Stimulated activated CD8-positive, alpha-beta memory T cell treated with anti-CD3 and anti-CD28 coated beads, Interleukin-4, amount 100 ng/mL, for 4 hours (primary cell): ENCODE data around the gene BTNL8.
"Not testable (repeated sequence)": the region's sequence is repeated elsewhere in the genome, so short reads cannot be mapped to it uniquely, and the experiment has no call there.

Source experiments
- DNase-seq, 2 donors: peaks; one replicate each; pipeline ENCODE4 v3.0.0-alpha.2; 2020; ENCODE audit warnings: low read depth in 2 of 2, low spot score in 1 of 2

Gene BTNL8

DNA sequence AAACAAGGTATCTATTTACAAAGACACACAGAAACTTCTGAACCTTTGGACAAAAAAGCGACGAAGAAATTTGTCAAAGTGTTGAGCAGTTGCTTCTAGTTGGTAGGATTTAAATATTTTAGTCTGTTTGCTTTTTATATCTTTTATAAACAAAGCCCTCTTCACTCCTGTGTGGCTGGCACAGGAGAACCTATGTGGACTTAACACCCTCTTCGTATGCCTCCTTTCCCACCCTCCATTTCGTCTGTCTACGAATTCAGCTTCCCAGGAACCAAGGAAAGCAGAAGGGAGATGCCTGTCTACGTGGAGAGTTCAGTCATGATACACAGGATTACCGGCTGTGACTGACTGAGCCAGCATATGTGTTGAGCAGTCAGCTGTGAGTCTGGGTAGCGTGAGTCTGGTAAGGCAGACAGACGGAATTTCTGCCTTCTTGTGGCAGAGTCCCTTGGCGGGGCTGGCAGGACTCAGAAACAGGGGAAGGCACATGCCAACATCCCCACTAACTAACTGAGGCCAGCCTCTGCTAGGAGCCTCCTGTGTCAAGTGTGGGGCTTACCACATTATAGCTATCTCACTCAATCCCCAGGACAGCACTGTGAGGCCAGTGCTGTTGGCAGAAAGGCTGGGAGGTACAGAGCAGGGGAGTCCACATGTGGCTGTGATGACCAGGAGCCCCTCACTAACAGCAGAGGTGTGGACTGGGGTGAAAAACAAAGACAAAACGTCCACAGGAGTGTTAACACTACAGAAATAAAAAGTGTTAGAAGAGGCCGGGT is 24.0 kb upstream of the BTNL8 start:
- no peak for DNase-seq

DNA sequence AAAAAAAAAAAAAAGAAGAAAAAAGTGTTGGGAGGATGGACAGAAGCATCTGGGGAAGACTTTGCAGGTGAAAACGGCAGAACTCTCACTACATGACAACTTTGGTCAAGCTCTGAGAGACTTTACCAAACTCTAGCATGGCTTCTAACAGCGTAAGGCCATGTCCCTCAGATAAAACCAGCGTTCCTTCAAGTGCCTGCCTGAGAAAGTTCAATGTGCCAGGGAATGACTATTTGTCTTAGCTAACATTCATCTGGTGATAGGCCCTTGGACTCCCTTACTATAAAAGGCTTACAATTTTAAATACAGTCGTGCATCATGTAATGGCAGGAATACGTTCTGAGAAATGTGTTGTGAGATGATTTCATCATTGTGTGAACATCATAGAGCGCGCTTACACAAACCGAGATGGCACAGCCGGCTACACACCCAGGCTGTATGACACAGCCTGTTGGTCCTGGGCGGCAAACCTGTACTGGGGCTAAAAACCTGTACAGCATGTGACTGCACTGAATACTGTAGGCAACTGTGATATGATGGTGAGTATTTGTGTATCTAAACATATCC is 23.0 kb upstream of the BTNL8 start:
- no peak for DNase-seq

DNA sequence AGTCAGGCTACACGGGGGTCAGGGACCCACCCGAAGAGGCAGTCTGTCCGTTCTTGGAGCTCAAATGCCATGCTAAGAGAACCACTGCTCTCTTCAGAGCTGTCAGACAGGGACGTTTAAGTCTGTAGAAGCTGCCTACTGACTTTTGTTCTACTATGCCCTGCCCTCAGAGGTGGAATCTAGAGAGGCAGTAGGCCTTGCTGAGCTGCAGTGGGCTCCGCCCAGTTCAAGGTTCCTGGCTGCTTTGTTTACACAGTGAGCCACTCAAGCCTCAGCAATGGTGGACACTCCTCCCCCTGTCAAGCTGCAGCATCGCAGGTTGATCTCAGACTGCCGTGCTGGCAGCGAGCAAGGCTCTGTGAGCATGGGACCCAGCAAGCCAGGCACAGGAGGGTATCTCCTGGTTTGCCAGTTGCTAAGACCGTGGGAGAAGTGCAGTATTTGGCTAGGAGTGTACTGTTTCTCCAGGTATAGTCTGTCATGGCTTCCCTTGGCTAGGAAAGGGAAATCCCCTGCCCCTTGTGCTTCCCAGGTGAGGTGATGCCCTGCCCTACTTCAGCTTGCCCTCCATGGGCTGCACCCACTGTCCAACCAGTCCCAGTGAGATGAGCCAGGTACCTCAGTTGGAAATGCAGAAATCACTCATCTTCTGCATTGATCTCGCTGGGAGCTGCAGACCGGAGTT is 13.0 kb upstream of the BTNL8 start:
- DNase-seq, result not testable (repeated sequence)

DNA sequence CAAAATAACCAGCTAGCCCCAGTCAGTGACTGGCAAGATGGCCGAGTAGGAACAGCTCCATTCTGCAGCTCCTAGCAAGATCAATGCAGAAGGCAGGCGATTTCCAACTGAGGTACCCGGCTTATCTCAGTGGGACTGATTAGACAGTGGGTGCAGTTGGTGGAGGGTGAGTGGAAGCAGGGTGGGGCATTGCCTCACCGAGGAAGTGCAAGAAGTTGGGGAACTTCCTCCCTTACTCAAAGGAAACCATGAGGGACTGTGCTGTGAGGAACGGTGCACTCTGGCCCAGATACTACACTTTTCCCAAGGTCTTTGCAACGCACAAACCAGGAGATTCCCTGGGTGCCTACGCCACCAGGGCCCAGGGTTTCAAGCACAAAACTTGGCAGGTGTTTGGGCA is 9.6 kb upstream of the BTNL8 start:
- DNase-seq, result no peak

DNA sequence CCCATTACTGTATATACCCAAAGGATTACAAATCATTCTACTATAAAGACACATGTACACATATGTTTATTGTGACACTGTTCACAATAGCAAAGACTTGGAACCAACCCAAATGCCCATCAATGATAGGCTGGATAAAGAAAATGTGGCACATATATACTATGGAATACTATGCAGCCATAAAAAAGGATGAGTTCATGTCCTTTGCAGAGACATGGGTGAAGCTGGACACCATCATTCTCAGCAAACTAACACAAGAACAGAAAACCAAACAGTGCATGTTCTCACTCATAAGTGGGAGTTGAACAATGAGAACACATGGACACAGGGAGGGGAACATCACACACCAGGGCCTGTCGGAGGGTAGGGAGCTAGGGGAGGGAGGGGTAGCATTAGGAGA is 3.6 kb upstream of the BTNL8 start:
- not testable (repeated sequence) for DNase-seq

DNA sequence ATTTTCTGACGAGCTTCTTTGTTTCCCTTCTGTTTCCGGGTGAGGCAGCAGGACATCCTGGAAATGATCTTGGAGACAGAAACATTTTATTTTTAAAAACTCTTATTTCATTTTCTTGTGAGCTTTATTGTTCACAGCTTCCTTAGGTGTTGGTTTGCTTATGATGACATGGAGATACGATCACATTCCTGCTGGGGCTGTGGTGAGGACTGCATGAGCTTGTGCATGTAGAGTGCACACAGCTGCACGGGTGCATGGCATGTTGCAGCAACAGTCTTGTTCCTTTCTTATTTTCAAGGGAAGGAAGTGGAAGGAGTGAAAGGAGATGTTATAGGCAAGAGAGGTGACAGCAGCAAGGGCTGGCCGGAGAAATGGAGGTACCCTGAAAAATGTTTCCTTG is 1.2 kb downstream of the BTNL8 start:
- no peak for DNase-seq

DNA sequence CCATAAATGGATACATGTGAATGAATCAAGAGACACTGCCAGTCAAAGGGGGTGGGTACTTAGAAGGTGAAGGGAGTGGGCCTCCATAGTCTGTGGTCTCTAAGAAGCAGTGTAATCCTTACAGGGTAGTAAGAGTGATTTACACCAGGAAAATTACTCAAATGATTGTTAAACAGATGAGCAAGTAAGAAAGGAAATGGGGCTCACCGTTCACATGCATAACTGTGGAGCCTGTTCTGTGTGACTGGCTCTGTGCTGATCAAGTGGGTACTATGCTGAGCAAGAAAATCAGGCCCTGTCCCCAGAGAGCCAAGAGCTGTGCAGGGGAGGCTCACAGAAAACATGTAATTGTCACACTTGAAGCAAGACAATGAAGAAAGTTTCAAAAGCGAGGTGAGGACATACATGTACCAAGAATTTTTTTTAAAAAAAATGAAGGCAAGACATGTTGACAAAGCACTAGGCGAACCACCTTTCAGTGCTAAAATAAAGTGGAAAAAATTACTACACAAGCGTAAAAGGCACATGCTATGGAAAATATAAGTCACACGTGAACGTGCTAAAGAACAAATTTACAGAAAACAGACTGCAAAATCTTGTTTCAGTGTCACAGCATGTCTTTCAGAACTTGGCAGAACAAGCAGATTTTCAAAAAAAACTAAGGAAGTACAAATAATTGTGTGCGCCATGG is 2.5 kb downstream of the BTNL8 start:
- DNase-seq, result no peak

DNA sequence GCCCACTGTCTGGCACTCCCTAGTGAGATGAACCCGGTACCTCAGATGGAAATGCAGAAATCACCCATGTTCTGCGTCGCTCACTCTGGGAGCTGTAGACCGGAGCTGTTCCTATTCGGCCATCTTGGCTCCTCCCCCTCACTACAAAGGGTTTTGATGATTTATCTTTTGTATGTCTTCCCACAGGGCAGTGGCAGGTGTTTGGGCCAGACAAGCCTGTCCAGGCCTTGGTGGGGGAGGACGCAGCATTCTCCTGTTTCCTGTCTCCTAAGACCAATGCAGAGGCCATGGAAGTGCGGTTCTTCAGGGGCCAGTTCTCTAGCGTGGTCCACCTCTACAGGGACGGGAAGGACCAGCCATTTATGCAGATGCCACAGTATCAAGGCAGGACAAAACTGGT is 9.4 kb downstream of the BTNL8 start:
- DNase-seq, result no peak

DNA sequence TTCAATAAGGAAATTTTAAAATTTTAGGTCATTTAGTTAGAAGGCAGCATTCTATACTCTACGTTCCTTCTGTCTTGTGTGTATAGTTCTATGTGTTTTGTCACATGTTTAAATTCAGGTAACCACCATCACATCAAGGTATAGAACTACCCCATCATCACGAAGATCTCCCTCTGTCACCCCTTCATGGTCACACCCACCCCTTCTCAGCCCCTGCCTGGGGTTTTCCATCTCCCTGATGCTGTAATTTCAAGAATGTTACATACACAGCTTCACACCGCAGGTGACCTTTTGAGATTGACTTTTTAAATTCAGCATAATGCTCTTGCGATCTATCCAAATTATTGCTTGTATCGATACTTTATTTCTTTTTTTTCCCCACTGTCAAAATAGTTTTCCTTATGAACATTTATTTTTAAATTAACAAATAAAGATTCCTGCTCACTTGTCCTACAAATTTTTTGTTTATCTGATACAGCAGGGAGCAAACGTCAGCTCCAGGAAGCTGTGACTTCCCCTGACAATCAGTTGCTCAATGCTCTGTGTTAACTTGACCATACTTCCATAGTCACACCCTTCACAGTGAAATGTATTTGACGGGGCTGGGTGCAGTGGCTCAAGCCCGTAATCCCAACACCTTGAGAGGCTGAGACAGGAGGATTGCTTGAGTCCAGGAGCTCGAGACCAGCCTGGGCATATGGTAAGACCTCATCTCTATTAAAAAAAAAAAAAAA is 10.2 kb downstream of the BTNL8 start:
- DNase-seq, result no peak

DNA sequence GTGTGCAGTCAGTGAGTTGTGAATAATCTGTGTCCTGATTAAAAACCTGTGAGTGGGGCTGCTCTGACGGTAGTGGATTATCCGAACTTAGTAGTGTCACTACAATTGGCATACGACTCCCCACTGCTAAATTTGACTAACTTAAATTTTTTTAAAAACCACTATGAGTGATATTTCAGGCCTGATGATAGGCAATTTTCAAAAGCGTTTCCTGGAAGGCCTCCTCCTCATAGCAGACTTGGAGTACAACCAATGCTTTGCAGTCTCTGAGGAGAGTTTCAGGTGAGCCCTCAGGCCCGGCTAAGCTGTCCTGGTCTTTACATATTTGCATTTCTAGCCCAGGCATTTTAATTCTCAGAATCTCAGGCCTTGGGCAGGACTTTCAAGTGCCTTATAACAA is 10.8 kb downstream of the BTNL8 start:
- no peak for DNase-seq

DNA sequence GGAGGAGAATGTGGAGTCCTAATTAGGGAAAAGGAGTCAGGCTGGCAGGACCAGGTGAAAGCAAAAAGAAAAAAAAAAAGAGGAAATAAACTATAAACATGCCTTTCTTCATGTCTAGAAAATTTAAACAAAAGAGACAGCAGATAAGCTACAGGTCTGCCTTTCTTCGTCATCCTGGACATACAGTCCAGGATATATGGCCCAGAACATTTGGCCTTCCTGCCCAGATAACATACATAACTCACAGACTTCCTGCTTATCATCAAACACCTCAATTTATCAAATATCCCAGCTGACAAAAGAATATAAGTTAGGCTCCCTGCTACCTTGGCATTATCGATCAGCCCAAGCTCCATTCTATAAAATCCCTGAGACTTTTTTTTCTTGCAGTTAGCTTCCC is 11.2 kb downstream of the BTNL8 start:
- DNase-seq, result no peak

DNA sequence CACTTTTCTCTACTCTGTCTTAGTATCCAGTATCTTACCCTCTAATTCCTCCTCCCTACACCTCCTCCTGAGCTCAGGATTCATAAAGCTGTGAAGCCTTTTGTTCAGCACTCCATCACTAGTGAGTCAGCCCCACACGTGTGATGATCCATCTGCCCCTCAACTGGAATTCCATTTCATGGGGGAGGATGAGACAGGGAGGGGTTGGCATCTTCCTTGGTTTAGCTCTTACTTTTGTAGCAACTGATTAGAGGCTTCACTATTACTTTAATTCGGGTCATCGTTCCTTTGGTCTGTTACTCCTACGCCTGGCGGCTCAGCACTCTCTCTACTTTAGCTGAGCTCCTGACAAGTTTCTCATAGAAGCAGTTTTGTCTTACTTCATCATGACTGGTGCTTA is 11.8 kb downstream of the BTNL8 start:
- no peak for DNase-seq

DNA sequence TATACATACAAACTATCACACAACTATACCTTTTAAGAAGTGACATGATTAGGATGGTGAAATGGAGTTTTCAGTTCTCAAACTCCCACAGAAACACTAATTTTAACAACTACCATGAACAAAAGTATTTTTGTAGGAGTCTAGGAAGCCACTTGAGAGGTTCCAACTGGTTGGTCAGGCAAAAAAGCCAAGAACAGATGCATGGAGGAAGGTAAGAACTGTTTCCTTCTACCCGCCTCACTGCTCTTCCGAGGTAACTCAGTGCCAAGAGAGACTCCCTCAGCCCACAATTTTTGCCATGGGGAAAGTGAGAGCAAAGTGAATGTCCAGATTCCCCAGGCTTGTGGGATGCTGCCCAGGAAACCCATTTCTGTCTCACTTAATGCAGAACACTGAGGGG is 15.7 kb downstream of the BTNL8 start:
- no peak for DNase-seq

DNA sequence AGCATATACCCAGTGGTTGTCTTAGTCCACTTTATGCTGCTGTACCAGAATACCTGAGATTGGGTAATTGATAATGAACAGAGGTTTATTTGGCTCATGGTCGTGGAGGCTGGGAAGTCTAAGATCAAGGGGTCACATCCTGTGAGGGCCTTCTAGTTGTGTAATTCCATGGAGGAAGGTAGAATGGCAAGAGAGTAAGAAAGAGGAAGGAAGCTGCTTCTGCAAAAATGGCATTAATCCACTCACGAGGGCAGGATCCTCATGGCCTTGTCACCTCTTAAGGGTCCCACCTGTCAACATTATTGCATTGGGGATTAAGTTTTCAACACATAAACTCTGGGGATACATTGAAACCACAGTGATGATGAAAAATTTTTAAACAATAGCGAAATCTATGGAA is 17.0 kb downstream of the BTNL8 start:
- no peak for DNase-seq

DNA sequence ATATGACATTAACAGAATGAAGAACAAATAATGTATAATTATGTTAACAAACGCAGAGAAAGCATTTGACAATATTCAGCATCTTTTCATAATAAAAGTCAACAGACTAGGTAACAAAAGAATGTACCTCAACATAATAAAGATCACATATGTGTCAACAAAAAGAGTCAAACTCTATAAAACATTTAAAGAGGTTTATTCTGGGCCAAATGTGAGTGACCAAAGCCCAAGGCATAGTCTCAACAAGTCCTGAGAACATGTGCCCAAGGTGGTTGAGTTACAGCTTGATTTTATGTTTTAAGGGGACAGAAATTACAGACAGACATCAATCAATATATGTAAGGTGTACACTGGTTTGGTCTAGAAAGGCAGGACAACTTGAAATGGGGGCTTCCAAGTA is 19.4 kb downstream of the BTNL8 start:
- no peak for DNase-seq

DNA sequence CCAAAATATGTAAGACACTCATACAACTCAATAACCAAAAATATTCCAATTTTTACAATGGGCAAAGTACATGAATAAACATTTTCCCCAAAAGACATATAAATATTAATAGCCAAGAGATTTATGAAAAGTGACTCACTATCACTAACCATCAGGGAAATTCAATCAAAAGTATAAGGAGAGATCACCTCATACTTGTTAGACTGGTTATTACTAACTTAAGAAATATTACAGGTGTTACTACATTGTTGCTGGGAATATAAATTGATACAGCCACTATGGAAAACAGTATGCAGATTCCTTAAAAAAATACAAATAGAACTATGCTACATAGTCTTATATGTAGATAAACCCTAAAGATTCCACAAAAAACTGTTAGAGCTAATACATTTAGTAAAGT is 21.8 kb downstream of the BTNL8 start:
- DNase-seq, result no peak

DNA sequence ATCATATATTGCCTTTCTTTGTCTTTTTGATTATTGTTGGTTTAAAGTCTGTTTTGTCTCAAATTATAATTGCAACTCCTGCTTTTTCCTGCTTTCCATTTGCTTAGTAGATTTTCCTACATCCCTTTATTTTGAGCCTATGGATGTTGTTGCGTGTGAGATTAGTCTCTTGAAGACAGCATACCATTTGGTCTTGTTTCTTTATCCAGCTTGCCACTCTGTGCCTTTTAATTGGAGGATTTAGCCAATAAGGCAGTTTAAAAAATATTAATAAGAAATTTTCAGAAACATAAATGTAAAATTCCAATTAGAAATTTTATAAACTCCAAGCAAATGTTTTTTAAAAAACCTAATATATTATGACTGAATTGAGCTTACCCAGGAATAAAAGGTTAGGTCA is 24.0 kb downstream of the BTNL8 start:
- no peak for DNase-seq

DNA sequence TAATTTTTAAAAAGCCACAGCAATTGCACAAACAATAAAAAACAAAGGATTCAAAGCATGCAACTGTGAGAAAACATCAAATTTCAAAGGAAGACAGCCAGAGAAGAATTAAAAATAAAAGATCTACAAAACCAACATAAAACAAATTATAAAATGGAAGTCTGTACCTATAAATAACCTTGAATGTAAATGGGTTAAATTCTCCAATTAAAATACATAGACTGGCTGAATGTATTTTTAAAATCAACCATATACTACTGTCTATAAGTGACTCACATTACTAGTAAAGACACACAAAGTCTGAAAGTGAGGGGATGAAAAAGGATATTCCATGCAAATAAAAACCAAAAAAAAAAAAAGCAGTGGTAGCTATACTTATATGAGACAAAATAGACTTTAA is 33.7 kb downstream of the BTNL8 start:
- no peak for DNase-seq

DNA sequence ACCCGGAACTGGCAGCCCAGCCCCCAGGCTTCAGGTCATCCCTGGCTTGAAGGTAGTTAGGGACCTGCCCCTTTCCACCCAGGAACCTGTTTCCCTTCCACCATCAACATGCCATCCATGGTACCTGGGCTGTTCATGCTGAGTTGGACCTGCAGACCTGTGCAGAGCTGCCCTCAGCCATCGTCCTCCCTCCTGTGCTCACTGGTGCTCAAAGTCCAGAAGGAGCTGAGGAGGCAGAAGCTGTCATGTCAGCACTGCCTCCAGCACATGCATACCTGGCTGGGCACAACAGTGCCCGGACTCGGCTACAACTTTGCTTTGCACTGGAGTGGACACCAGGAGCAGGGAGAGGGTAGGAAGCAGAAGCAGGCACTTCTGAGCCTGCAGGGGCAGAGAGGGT is 36.2 kb downstream of the BTNL8 start:
- DNase-seq, result no peak

DNA sequence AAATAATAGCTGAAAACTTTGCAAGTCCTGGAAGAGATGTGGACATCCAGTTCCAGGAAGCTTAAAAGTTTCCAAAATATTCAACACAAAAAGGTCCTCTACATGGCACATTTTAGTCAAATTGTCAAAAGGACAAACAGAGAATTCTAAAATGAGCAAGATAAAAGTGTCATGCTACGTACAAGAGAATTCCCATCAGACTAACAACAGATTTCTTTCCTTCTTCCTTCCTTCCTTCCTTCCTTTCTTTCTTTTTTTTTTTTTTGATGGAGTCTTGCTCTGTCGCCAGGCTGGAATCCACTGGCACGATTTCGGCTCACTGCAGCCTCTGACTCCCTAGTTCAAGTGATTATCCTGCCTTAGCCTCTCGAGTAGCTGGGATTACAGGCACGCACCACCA is 39.3 kb downstream of the BTNL8 start:
- no peak for DNase-seq

DNA sequence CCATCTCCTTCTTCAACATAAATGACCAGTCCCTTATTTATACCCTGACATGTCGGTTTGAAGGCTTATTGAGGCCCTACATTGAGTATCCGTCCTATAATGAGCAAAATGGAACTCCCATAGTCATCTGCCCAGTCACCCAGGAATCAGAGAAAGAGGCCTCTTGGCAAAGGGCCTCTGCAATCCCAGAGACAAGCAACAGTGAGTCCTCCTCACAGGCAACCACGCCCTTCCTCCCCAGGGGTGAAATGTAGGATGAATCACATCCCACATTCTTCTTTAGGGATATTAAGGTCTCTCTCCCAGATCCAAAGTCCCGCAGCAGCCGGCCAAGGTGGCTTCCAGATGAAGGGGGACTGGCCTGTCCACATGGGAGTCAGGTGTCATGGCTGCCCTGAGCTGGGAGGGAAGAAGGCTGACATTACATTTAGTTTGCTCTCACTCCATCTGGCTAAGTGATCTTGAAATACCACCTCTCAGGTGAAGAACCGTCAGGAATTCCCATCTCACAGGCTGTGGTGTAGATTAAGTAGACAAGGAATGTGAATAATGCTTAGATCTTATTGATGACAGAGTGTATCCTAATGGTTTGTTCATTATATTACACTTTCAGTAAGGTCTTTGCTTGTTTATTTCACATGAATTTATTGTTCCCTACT is 51.5 kb downstream of the BTNL8 start:
- DNase-seq, result no peak
